DMS153 (cell line): ENCODE measurements around the gene ADAM21.
"Not testable (repeated sequence)": the region's sequence is repeated elsewhere in the genome, so short reads cannot be mapped to it uniquely, and the experiment has no call there.

Experiments used
- DNase-seq: peaks from one replicate; lab custom pipeline; 2025; lab: John Stamatoyannopoulos, UW

Gene ADAM21

GRCh38 chr14:70451874-70452273 lies at the start of gene ADAM21:
ADAM21 (plus strand) TSS chr14:70452174; CDS start chr14:70457500, 5,326 bp downstream.
- DNase-seq, result no peak

- DNase-seq, result not testable (repeated sequence)
Measured at GRCh38 chr14:70403335-70403734, 48.6 kb upstream of the ADAM21 start.

- not testable (repeated sequence) for DNase-seq
Measured at GRCh38 chr14:70406216-70406615, 45.8 kb upstream of the ADAM21 start.

GRCh38 chr14:70407621-70408020 lies 44.4 kb upstream of the ADAM21 start:
- DNase-seq, result no peak

GRCh38 chr14:70415788-70416187 lies 36.2 kb upstream of the ADAM21 start:
- DNase-seq, result no peak

- DNase-seq, result peak; percentile 25
Measured at GRCh38 chr14:70416338-70416724, 35.6 kb upstream of the ADAM21 start.

- peak; percentile 87 for DNase-seq
Measured at GRCh38 chr14:70416725-70417349, 35.1 kb upstream of the ADAM21 start, which contains the start of gene SYNJ2BP. SYNJ2BP (minus strand) TSS chr14:70417090; CDS start chr14:70416963, 127 bp downstream.

GRCh38 chr14:70419270-70419931 lies 32.6 kb upstream of the ADAM21 start:
- DNase-seq, result not testable (repeated sequence)

GRCh38 chr14:70422538-70422937 lies 29.4 kb upstream of the ADAM21 start:
- no peak for DNase-seq

- no peak for DNase-seq
Measured at GRCh38 chr14:70425354-70425753, 26.6 kb upstream of the ADAM21 start.

- not testable (repeated sequence) for DNase-seq
Measured at GRCh38 chr14:70426555-70426954, 25.4 kb upstream of the ADAM21 start.

- DNase-seq, result no peak
Measured at GRCh38 chr14:70436867-70437266, 15.1 kb upstream of the ADAM21 start.

GRCh38 chr14:70441641-70442040 lies 10.3 kb upstream of the ADAM21 start:
- DNase-seq, result no peak

- no peak for DNase-seq
Measured at GRCh38 chr14:70442750-70443149, 9.2 kb upstream of the ADAM21 start.

GRCh38 chr14:70448633-70449340 lies 3.2 kb upstream of the ADAM21 start:
- DNase-seq, result no peak

- no peak for DNase-seq
Measured at GRCh38 chr14:70454731-70455130, 2.8 kb downstream of the ADAM21 start.

- DNase-seq, result no peak
Measured at GRCh38 chr14:70468731-70469130, 16.8 kb downstream of the ADAM21 start.

GRCh38 chr14:70470863-70471563 lies 19.0 kb downstream of the ADAM21 start:
- not testable (repeated sequence) for DNase-seq

GRCh38 chr14:70472253-70473159 lies 20.5 kb downstream of the ADAM21 start:
- DNase-seq, result no peak

- DNase-seq, result no peak
Measured at GRCh38 chr14:70473825-70474224, 21.9 kb downstream of the ADAM21 start.

- DNase-seq, result not testable (repeated sequence)
Measured at GRCh38 chr14:70475459-70475858, 23.5 kb downstream of the ADAM21 start.
